Thoracic aorta (tissue), 2 donors: ENCODE measurements around the gene SPIN2A. TPM values are rescaled to one million over a fixed set of nuclear protein-coding genes. Genes with fewer than 3 reads are reported as not detected.
"Not testable (repeated sequence)": the region's sequence is repeated elsewhere in the genome, so short reads cannot be mapped to it uniquely, and the experiment has no call there.

ENCODE experiments used
- ATAC-seq: fragments of 150-250 bp; one replicate; pipeline ENCODE4 v1.8.0; 2017; ENCODE audit warnings: low read depth; ENCODE audit not compliant: insufficient number of reproducible peaks, low FRiP score
- DNase-seq: peaks from one replicate; pipeline ENCODE4 v3.0.0-alpha.2; 2020; ENCODE audit warnings: low spot score
- H3K27ac ChIP-seq, 2 donors: fragments of 200-600 bp; sonication (generic); 1 replicate in 1 of 2; 2 replicates in 1 of 2; pipeline ENCODE4 v1.5.1; 2016; ENCODE audit warnings: mild to moderate bottlenecking in 2 of 2, moderate library complexity in 2 of 2
- H3K27me3 ChIP-seq: fragments of 200-600 bp; sonication (generic); replicated peaks from 2 replicates; pipeline ENCODE4 v1.6.0; 2016; ENCODE audit warnings: mild to moderate bottlenecking; ENCODE audit not compliant: insufficient read depth
- H3K36me3 ChIP-seq: fragments of 200-600 bp; sonication (generic); one replicate; pipeline ENCODE4 v1.5.1; 2016
- H3K4me1 ChIP-seq, 2 donors: fragments of 200-600 bp; sonication (generic); 1 replicate in 1 of 2; 2 replicates in 1 of 2; pipeline versions ENCODE4 v1.5.1 to v1.6.0; 2016; ENCODE audit warnings: low read depth in 2 of 2, mild to moderate bottlenecking in 1 of 2; ENCODE audit not compliant: control insufficient read depth in 1 of 2
- H3K4me3 ChIP-seq: fragments of 200-600 bp; sonication (generic); 2 replicates; pipeline ENCODE4 v1.5.1; 2016; ENCODE audit warnings: mild to moderate bottlenecking
- H3K9me3 ChIP-seq: fragments of 200-600 bp; sonication (generic); 2 replicates; pipeline ENCODE4 v1.5.1; 2016
- total RNA-seq, 2 donors: library from RNA; depleted of rRNA; stranded (reverse); fragments of >200 nt; gene quantifications; one replicate each; pipeline versions ENCODE4 v1.1.0 to v1.2.3, GENCODE V29; 2016
- TF ChIP-seq, protein P1 (sequence below): fragments of 200-600 bp; sonication (generic); IDR thresholded peaks from one replicate; pipeline ENCODE4 v1.5.1; 2019; ENCODE audit warnings: antibody characterized with exemption

The SPIN2A gene
- total RNA-seq, 2 donors from 2014 or later: 0.35 to 0.54 TPM

- no peaks in the 10 kb centered on the region for H3K27me3 ChIP-seq
- no peaks in the 10 kb centered on the region for H3K36me3 ChIP-seq
Observed at GRCh38 chrX:57132046-57132445, 5.2 kb downstream of the SPIN2A start.

GRCh38 chrX:57121816-57122215 is 15.4 kb downstream of the SPIN2A start:
- H3K27me3 ChIP-seq: no peaks in the 10 kb centered on the region
- peak overlapping the region; percentile 78 for H3K4me3 ChIP-seq
- H3K36me3 ChIP-seq: no peaks in the 10 kb centered on the region
- H3K4me1 ChIP-seq: no peaks in the 10 kb centered on the region
- no peak for DNase-seq
- no peaks in the 10 kb centered on the region for H3K9me3 ChIP-seq
- TF ChIP-seq, protein P1, sequence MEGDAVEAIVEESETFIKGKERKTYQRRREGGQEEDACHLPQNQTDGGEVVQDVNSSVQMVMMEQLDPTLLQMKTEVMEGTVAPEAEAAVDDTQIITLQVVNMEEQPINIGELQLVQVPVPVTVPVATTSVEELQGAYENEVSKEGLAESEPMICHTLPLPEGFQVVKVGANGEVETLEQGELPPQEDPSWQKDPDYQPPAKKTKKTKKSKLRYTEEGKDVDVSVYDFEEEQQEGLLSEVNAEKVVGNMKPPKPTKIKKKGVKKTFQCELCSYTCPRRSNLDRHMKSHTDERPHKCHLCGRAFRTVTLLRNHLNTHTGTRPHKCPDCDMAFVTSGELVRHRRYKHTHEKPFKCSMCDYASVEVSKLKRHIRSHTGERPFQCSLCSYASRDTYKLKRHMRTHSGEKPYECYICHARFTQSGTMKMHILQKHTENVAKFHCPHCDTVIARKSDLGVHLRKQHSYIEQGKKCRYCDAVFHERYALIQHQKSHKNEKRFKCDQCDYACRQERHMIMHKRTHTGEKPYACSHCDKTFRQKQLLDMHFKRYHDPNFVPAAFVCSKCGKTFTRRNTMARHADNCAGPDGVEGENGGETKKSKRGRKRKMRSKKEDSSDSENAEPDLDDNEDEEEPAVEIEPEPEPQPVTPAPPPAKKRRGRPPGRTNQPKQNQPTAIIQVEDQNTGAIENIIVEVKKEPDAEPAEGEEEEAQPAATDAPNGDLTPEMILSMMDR: no peak
- ATAC-seq: no peak
- peak overlapping the region; percentile 55 to 63 for H3K27ac ChIP-seq

More at GRCh38 chrX:57132046-57132445, 5.2 kb downstream of the SPIN2A start:
- ATAC-seq: no peak
- H3K27ac ChIP-seq: no peak overlapping the region
- no peaks in the 10 kb centered on the region for H3K4me1 ChIP-seq
- TF ChIP-seq, protein P1: no peak
- no peak for DNase-seq
- no peak overlapping the region for H3K4me3 ChIP-seq
- H3K9me3 ChIP-seq: no peaks in the 10 kb centered on the region

GRCh38 chrX:57121162-57121755 is 15.9 kb downstream of the SPIN2A start, which contains the start of gene SPIN2B:
Gene SPIN2B (minus strand): TSS chrX:57121548.
- no peaks in the 10 kb centered on the region for H3K36me3 ChIP-seq

DNA sequence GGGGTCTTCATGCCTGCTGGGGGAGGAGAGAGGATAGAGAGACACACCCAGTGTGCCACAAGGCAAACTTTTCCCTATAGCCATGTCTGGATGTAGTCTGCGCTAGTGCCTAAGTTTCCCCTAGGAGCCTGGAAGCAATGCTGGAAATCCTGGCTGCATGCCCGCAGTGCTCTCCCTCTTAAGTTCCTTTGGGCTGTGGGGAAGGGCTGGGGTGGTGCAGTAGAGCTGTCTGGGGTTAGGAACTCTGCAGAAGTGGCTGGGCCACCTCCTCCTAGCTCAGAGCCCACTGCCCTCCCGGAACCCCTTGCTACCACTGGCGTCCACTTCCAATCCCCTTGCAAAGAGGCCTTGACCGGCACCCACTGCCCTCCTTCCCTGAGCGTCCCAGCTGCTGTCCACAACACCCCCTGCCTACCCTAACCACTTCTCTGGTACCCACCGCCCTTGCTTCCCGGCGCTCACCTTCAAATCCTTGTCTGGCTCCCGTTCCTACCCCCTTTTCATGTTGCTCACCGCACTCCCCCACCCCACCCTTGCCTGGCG is 16.5 kb downstream of the SPIN2A start:
- H3K9me3 ChIP-seq, H3K4me1 ChIP-seq, H3K36me3 ChIP-seq, ATAC-seq, DNase-seq, H3K27me3 ChIP-seq: not testable (repeated sequence)
- Histone ChIP-seq H3K27ac (peak overlapping the region in 1 of 2 donors; percentile 55), H3K4me3 (peak overlapping the region; percentile 78)

More at GRCh38 chrX:57121162-57121755, 15.9 kb downstream of the SPIN2A start, which contains the start of gene SPIN2B:
- peak within 1 kb of the TSS; percentile 55 to 63 for H3K27ac ChIP-seq
- ATAC-seq (peak; percentile 65), DNase-seq (peak; percentile 39)
- no peaks in the 10 kb centered on the region for H3K4me1 ChIP-seq
- H3K27me3 ChIP-seq: no peaks in the 10 kb centered on the region
- H3K4me3 ChIP-seq: peak within 1 kb of the TSS; percentile 78
- H3K9me3 ChIP-seq: no peaks in the 10 kb centered on the region
- TF ChIP-seq, protein P1: no peak

DNA sequence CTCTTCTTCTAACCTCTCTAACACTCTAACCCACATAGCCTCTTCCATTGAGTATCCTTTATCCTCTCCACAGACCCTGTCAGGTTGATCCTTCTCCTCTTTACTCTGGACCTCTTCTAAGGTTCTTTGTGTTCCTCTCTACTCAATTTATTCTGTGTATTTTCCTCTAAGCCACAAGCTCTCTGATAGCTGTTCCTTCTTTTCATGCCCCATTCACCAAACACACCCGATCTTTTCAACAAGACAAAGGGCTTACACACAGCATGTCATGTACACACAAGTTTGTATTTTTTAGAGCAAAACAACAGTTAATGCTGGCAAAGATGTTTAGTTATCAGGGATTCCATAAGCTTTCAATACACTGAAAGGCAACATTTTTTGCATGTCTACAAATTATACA is 17.8 kb downstream of the SPIN2A start:
- no peak overlapping the region for H3K4me3 ChIP-seq
- ATAC-seq: no peak
- no peaks in the 10 kb centered on the region for H3K9me3 ChIP-seq
- no peak overlapping the region for H3K27ac ChIP-seq
- no peak for DNase-seq
- H3K4me1 ChIP-seq: no peaks in the 10 kb centered on the region
- H3K36me3 ChIP-seq: no peaks in the 10 kb centered on the region
- TF ChIP-seq, protein P1: no peak
- no peaks in the 10 kb centered on the region for H3K27me3 ChIP-seq

DNA sequence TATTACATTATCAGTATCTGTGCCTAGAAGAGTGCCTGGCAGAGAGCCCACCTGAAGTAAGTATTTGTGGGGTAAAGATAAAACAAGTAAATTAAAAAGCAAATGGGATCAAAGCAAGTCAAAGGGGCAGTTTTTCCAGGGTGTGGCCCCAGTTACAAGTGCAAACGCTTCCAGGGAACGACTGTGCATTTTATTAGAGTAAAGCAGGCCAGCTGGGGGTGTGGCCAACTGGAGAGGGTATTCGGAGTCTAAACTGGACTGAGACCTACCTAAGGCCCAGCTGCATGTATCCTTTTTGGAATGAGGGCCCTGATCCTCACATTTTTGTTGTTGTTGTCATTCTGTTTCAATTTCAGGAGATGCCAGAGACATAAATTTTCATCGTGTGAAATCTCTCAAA is 19.6 kb downstream of the SPIN2A start:
- not testable (repeated sequence) for H3K9me3 ChIP-seq, ATAC-seq, H3K4me3 ChIP-seq, H3K27ac ChIP-seq, DNase-seq, H3K4me1 ChIP-seq, H3K27me3 ChIP-seq, H3K36me3 ChIP-seq
